K562 (cell line): ENCODE results near the gene KAZN. TPM values are rescaled to one million over a fixed set of nuclear protein-coding genes. Genes with fewer than 3 reads are reported as not detected.

Source experiments
- ATAC-seq: fragments of 200-7000 bp; cut with Tn5 transposase; 3 replicates; pipeline ENCODE4 v1.9.1; 2020; ENCODE audit warnings: moderate library complexity
- BruUV-seq: library from RNA; stranded (reverse); fragments of 400-500 nt; replicated peaks from 2 replicates; lab custom pipeline; 2021; lab: Mats Ljungman, UMichigan
- CTCF ChIA-PET: fragments of 300-600 bp; formaldehyde crosslinking; extraction: SDS; loops from one replicate; lab custom pipeline; 2021; ENCODE audit warnings: low intra/inter-chr PET ratio; lab: Yijun Ruan, JAX
- POLR2A ChIA-PET: fragments of 300-600, 350-650 bp; sonication (Branson Sonifier 250); formaldehyde crosslinking; extraction: SDS; loops from one replicate; lab custom pipeline; 2021; ENCODE audit warnings: antibody characterized with exemption, inconsistent platforms; lab: Yijun Ruan, JAX
- DNase-seq, 4 experiments: peaks; one replicate each; pipeline versions ENCODE4 v3.0.0 to v3.0.0-alpha.2; 2011 to 2018; ENCODE audit warnings: low spot score in 3 of 4, mixed read lengths in 3 of 4; ENCODE audit errors: extremely low read depth in 1 of 4
- FAIRE-seq: peaks from 2 replicates; lab custom pipeline; 2011; peaks lifted over from hg19 to GRCh38; lab: Jason Lieb, UNC
- H2AFZ ChIP-seq: 2 replicates; pipeline ENCODE4 v1.6.0; 2011; ENCODE audit warnings: low read depth, low read length, control low read depth, inconsistent platforms
- H3K27ac ChIP-seq: fragments of 200-600 bp; 3 replicates; pipeline ENCODE4 v1.8.0; 2011; ENCODE audit warnings: low read depth, mild to moderate bottlenecking, control low read depth, inconsistent platforms, low read length, moderate library complexity, mixed read lengths; ENCODE audit errors: extremely low read depth
- H3K27me3 ChIP-seq, 2 experiments: fragments of 300-600 bp in 1 of 2; 2 replicates in 1 of 2; 3 replicates in 1 of 2; pipeline versions ENCODE4 v1.6.0 to v1.8.0; 2011; ENCODE audit warnings: inconsistent platforms in 2 of 2, low read length in 2 of 2, mild to moderate bottlenecking in 1 of 2, mixed read lengths in 1 of 2, moderate library complexity in 1 of 2; ENCODE audit not compliant: control insufficient read depth in 2 of 2, insufficient read depth in 2 of 2
- H3K36me3 ChIP-seq: fragments of 300-600 bp; 3 replicates; pipeline ENCODE4 v1.8.0; 2011; ENCODE audit warnings: mild to moderate bottlenecking, low read length, inconsistent platforms; ENCODE audit not compliant: control insufficient read depth, insufficient read depth
- H3K4me1 ChIP-seq, 2 experiments: fragments of 200-600 bp in 1 of 2; replicated peaks in 1 of 2; 2 replicates in 1 of 2; 3 replicates in 1 of 2; pipeline versions ENCODE4 v1.5.1 to v1.8.0; 2011; ENCODE audit warnings: inconsistent platforms in 2 of 2, low read length in 2 of 2, mild to moderate bottlenecking in 1 of 2, mixed read lengths in 1 of 2, moderate library complexity in 1 of 2; ENCODE audit not compliant: control insufficient read depth in 2 of 2, insufficient read depth in 2 of 2
- H3K4me2 ChIP-seq: 2 replicates; pipeline ENCODE4 v1.6.1; 2011; ENCODE audit warnings: low read length, control low read depth, inconsistent platforms, mixed read lengths; ENCODE audit not compliant: insufficient read depth
- H3K4me3 ChIP-seq: fragments of 200-600 bp; sonication (generic), shearing (Covaris generic); 2 replicates; pipeline ENCODE4 v1.5.1; 2016; ENCODE audit warnings: control low read depth, inconsistent platforms
- H3K79me2 ChIP-seq: fragments of 200-600 bp; 3 replicates; pipeline ENCODE4 v1.8.0; 2011; ENCODE audit warnings: low read length, inconsistent platforms; ENCODE audit not compliant: control insufficient read depth, insufficient read depth
- H3K9ac ChIP-seq, 2 experiments: 2 replicates each; pipeline versions ENCODE4 v1.6.0 to v1.6.1; 2011; ENCODE audit warnings: low read depth in 2 of 2, low read length in 2 of 2, control low read depth in 1 of 2, inconsistent platforms in 1 of 2, mild to moderate bottlenecking in 1 of 2, mixed read lengths in 1 of 2; ENCODE audit not compliant: insufficient read depth in 1 of 2
- H3K9me1 ChIP-seq: one replicate; pipeline ENCODE4 v1.6.0; 2011; ENCODE audit warnings: inconsistent platforms, mild to moderate bottlenecking, low read length, moderate library complexity; ENCODE audit not compliant: control insufficient read depth, insufficient read depth
- H3K9me3 ChIP-seq: replicated peaks from 2 replicates; pipeline ENCODE4 v1.5.1; 2011; ENCODE audit warnings: low read depth, low read length, inconsistent platforms; ENCODE audit not compliant: control insufficient read depth, insufficient read depth
- H4K20me1 ChIP-seq: replicated peaks from 2 replicates; pipeline ENCODE4 v1.6.1; 2011; ENCODE audit warnings: low read length, inconsistent platforms, mixed read lengths; ENCODE audit not compliant: control insufficient read depth, insufficient read depth
- CREM ChIP-seq: IDR thresholded peaks from 2 replicates; pipeline ENCODE4 v1.6.1; 2014; ENCODE audit warnings: antibody characterized with exemption, low read depth
- ETV1 ChIP-seq: fragments of 450-650 bp; conservative IDR thresholded peaks from 2 replicates; pipeline ENCODE4 v1.6.1; 2016; ENCODE audit warnings: missing genetic modification characterization, control low read depth, low read depth, missing compliant biosample characterization
- HDAC3 ChIP-seq: fragments of 450-650 bp; IDR thresholded peaks from 2 replicates; pipeline ENCODE4 v1.6.1; 2018; ENCODE audit warnings: borderline replicate concordance, mild to moderate bottlenecking, moderate library complexity; ENCODE audit not compliant: partially characterized antibody
- NCOR1 ChIP-seq: fragments of 450-650 bp; IDR thresholded peaks from 2 replicates; pipeline ENCODE4 v1.6.1; 2016; ENCODE audit warnings: mild to moderate bottlenecking, moderate library complexity
- RBFOX2 ChIP-seq: fragments of 200-400 bp; formaldehyde crosslinking; IDR thresholded peaks from 2 replicates; pipeline ENCODE4 v1.6.1; 2017; ENCODE audit warnings: low read depth, mild to moderate bottlenecking, low read length, moderate library complexity
- SAFB ChIP-seq: fragments of 200-400 bp; formaldehyde crosslinking; IDR thresholded peaks from 2 replicates; pipeline ENCODE4 v1.6.1; 2017; ENCODE audit warnings: low read depth, low read length, borderline replicate concordance
- SETDB1 ChIP-seq: IDR thresholded peaks from one replicate; pipeline ENCODE4 v1.6.1; 2012; ENCODE audit warnings: low read length, control low read depth, inconsistent platforms
- SP2 ChIP-seq: IDR thresholded peaks from 2 replicates; pipeline ENCODE4 v1.6.1; 2011; ENCODE audit warnings: mild to moderate bottlenecking, low read depth, low read length, moderate library complexity; ENCODE audit not compliant: poor library complexity, severe bottlenecking; ENCODE audit errors: extremely low read depth
- TBP ChIP-seq: optimal IDR thresholded peaks from 2 replicates; pipeline ENCODE3; 2011; ENCODE audit warnings: low read depth, low read length, improper control_type of control experiment
- TCF15 ChIP-seq: fragments of 250-450 bp; sonication (Bioruptor Pico); IDR thresholded peaks from 2 replicates; pipeline ENCODE4 v1.8.0; 2022; ENCODE audit warnings: moderate library complexity, mild to moderate bottlenecking, inconsistent platforms
- ZNF444 ChIP-seq: fragments of 250-450 bp; sonication (Bioruptor Pico); IDR thresholded peaks from 2 replicates; pipeline ENCODE4 v1.4.0; 2020; ENCODE audit warnings: mild to moderate bottlenecking, moderate library complexity
- ZNF57 ChIP-seq: fragments of 450-650 bp; formaldehyde crosslinking; IDR thresholded peaks from 2 replicates; pipeline ENCODE4 v1.4.0; 2020; ENCODE audit warnings: mild to moderate bottlenecking, moderate library complexity
- WGBS: fragments of 100-300 bp; shearing (Covaris generic); methylation state at CpG from one replicate; pipeline ENCODE4 v1.1.6; 2016; ENCODE audit warnings: low coverage, mixed read lengths; ENCODE audit not compliant: insufficient coverage; ENCODE audit errors: missing lambda C conversion rate; 5-methylcytosine and 5-hydroxymethylcytosine counted together
- in situ Hi-C: fragments of 300-500 bp; cut with MboI; formaldehyde crosslinking; loops from 4 replicates; pipeline ENCODE4 v1.15.0; 2018; ENCODE audit warnings: inconsistent platforms, mixed read lengths
- intact Hi-C: fragments of 100-400 bp; cut with micrococcal nuclease; formaldehyde crosslinking; loops from 2 replicates; pipeline ENCODE4 v1.14.2; 2022
- polyA plus RNA-seq, 8 experiments: library from polyadenylated mRNA; depleted of rRNA in 4 of 8; stranded (reverse) in 5 of 8; unstranded in 3 of 8; fragments of >200 nt; fragmentation: Nextera tagmentation in 2 of 8; fragmentation: Illumina TruSeq in 1 of 8; extraction: Ambion mirVana in 2 of 8; extraction: Trizol in 1 of 8; gene quantifications; 2 replicates each; pipeline versions ENCODE4 v1.2.1 to v1.2.3, GENCODE V29; 2011 to 2014; ENCODE audit warnings: inconsistent platforms in 1 of 8, missing spikeins in 1 of 8
- total RNA-seq, 7 experiments: library from RNA; depleted of rRNA in 6 of 7; stranded (reverse); fragments of >200 nt in 6 of 7; fragmentation: Illumina TruSeq in 2 of 7; extraction: Trizol in 2 of 7; gene quantifications; 2 replicates each; pipeline versions ENCODE4 v1.2.1 to v1.2.3, GENCODE V29; 2011 to 2021; ENCODE audit warnings: low replicate concordance in 1 of 7
- TF ChIP-seq, protein P1 (sequence below): IDR thresholded peaks from 2 replicates; pipeline ENCODE4 v1.6.1; 2012; ENCODE audit warnings: low read depth, low read length, improper control_type of control experiment, borderline replicate concordance
- TF ChIP-seq, protein P2 (sequence below): fragments of 250-450 bp; sonication (Bioruptor Pico); IDR thresholded peaks from 2 replicates; pipeline ENCODE4 v1.4.0; 2020; ENCODE audit warnings: mild to moderate bottlenecking, moderate library complexity, borderline replicate concordance

KAZN gene
- total and polyA plus RNA-seq, 9 of the 15 experiments (the other 6 are each of a cell fraction or from before 2014, with no cell fraction given) = 2.1 to 21.6 (median 5.4) TPM

GRCh38 chr1:15049067-15049466, 450.6 kb downstream of the KAZN start:
- ChIA-PET CTCF (no interaction called here), POLR2A (no interaction called here)
- H3K79me2 ChIP-seq = no peaks in the 10 kb centered on the region
- H3K27me3 ChIP-seq = no peaks in the 10 kb centered on the region
- H3K4me3 ChIP-seq = no peak overlapping the region
- DNase-seq (no peak), FAIRE-seq (no peak), ATAC-seq (no peak)
- TF ChIP-seq ZNF57 (CRISPR knock-in tag) (no peak), SETDB1 (no peak), ZNF444 (CRISPR knock-in tag) (no peak), SP2 (no peak), TBP (no peak), SAFB (no peak), ETV1 (no peak), RBFOX2 (no peak), CREM (no peak), NCOR1 (no peak), HDAC3 (no peak), TCF15 (CRISPR knock-in tag) (no peak)
- TF ChIP-seq, protein P1, sequence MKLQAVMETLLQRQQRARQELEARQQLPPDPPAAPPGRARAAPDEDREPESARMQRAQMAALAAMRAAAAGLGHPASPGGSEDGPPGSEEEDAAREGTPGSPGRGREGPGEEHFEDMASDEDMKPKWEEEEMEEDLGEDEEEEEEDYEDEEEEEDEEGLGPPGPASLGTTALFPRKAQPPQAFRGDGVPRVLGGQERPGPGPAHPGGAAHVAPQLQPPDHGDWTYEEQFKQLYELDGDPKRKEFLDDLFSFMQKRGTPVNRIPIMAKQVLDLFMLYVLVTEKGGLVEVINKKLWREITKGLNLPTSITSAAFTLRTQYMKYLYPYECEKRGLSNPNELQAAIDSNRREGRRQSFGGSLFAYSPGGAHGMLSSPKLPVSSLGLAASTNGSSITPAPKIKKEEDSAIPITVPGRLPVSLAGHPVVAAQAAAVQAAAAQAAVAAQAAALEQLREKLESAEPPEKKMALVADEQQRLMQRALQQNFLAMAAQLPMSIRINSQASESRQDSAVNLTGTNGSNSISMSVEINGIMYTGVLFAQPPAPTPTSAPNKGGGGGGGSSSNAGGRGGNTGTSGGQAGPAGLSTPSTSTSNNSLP = no peak
- TF ChIP-seq, protein P2, sequence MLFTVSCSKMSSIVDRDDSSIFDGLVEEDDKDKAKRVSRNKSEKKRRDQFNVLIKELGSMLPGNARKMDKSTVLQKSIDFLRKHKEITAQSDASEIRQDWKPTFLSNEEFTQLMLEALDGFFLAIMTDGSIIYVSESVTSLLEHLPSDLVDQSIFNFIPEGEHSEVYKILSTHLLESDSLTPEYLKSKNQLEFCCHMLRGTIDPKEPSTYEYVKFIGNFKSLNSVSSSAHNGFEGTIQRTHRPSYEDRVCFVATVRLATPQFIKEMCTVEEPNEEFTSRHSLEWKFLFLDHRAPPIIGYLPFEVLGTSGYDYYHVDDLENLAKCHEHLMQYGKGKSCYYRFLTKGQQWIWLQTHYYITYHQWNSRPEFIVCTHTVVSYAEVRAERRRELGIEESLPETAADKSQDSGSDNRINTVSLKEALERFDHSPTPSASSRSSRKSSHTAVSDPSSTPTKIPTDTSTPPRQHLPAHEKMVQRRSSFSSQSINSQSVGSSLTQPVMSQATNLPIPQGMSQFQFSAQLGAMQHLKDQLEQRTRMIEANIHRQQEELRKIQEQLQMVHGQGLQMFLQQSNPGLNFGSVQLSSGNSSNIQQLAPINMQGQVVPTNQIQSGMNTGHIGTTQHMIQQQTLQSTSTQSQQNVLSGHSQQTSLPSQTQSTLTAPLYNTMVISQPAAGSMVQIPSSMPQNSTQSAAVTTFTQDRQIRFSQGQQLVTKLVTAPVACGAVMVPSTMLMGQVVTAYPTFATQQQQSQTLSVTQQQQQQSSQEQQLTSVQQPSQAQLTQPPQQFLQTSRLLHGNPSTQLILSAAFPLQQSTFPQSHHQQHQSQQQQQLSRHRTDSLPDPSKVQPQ (CRISPR knock-in tag) = no peak
- no peak overlapping the region for H3K27ac ChIP-seq
- H3K4me1 ChIP-seq = no peaks in the 10 kb centered on the region; a peak in 1 of 5 replicates
- H4K20me1 ChIP-seq = no peaks in the 10 kb centered on the region; the same call in 1 of the 2 replicates
- H3K4me2 ChIP-seq = no peak overlapping the region
- intact Hi-C loops (loop anchor here (5.0 to 10.0 kb wide), 4 partner anchors 272 to 1084 kb away; no protein-coding TSS in a partner anchor), in situ Hi-C loops (loop anchor here (10.0 kb wide), 2 partner anchors 934 to 1084 kb away; no protein-coding TSS in a partner anchor)
- no TSS peak for BruUV-seq
- no peaks in the 10 kb centered on the region for H3K9me1 ChIP-seq
- 85% methylated on average over 13 of the region's 13 CpGs for WGBS
- peaks cover 12% of the 10 kb centered on the region; the same call in 2 of the 3 replicates for H3K36me3 ChIP-seq
- no peaks in the 10 kb centered on the region for H3K9me3 ChIP-seq
- H3K9ac ChIP-seq = 0 out of 4 replicates have a peak overlapping the region, but pooled peaks of 1 of the 2 experiments have one; percentile 13
- no peak overlapping the region for H2AFZ ChIP-seq
